Astrocyte of the spinal cord (primary cell): Measurements from ENCODE around the gene FKBP1B.

Experiments
- DNase-seq: peaks from one replicate; pipeline ENCODE4 v3.0.0; 2011; ENCODE audit warnings: low read depth, low spot score
- H3K4me3 ChIP-seq: 2 replicates; pipeline ENCODE4 v1.5.1; 2011; ENCODE audit warnings: low read depth, mild to moderate bottlenecking, low read length, moderate library complexity
- in situ Hi-C: cut with HindIII; loops from 2 replicates; pipeline ENCODE4 v1.10.0; 2017; ENCODE audit warnings: low sequenced_read_pairs
- TF ChIP-seq, protein P1 (sequence below): IDR thresholded peaks from 2 replicates; pipeline ENCODE4 v1.5.1; 2012; ENCODE audit warnings: low read depth, mild to moderate bottlenecking, low read length, inconsistent platforms

FKBP1B gene

DNA sequence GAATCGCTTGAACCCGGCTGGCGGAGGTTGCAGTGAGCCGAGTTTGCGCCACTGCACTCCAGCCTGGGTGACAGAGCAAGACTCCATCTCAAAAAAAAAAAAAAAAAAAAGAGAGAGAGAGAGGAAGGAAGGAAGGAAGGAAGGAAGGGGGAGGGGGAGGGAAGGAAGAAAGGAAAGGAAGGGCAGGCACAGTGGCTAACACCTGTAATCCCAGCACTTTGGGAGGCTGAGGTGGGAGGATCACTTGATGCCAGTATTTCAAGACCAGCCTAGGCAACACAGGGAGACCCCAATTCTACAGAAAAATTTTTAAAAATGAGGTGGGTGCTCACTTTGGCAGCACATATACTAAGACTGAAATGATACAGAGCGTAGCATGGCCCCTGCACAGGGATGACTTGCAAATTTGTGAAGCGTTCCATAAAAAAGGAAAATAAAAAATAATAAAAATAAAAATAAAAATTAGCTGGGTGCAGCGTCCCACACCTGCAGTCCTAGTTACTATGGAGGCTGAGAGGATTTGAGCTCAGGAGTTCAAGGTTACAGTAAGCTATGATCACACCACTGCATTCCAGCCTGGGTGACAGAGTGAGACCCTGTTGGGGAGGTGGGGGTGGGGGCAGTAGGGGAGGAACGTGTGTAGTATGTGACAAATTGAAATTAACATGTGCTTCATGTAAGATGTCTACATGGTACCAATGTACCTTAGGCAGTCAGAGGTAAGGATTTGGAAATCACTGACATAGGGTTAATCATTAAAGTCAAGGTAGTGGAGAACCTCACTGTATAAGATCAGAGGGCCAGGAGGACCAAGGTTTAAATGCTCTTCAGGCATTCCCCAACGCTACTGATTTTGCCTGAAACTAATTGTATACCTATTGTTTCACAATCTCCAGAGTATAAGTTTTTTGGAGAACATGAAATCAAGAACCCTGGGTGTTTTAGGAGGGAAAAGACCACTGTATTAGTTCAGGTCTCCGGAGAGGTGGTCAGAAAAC lies 3.7 kb upstream of the FKBP1B start:
- TF ChIP-seq, protein P1, sequence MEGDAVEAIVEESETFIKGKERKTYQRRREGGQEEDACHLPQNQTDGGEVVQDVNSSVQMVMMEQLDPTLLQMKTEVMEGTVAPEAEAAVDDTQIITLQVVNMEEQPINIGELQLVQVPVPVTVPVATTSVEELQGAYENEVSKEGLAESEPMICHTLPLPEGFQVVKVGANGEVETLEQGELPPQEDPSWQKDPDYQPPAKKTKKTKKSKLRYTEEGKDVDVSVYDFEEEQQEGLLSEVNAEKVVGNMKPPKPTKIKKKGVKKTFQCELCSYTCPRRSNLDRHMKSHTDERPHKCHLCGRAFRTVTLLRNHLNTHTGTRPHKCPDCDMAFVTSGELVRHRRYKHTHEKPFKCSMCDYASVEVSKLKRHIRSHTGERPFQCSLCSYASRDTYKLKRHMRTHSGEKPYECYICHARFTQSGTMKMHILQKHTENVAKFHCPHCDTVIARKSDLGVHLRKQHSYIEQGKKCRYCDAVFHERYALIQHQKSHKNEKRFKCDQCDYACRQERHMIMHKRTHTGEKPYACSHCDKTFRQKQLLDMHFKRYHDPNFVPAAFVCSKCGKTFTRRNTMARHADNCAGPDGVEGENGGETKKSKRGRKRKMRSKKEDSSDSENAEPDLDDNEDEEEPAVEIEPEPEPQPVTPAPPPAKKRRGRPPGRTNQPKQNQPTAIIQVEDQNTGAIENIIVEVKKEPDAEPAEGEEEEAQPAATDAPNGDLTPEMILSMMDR, result no peak
- in situ Hi-C loops, result no loop called here
- no peak for DNase-seq
- peak overlapping the region; percentile 95 for H3K4me3 ChIP-seq

DNA sequence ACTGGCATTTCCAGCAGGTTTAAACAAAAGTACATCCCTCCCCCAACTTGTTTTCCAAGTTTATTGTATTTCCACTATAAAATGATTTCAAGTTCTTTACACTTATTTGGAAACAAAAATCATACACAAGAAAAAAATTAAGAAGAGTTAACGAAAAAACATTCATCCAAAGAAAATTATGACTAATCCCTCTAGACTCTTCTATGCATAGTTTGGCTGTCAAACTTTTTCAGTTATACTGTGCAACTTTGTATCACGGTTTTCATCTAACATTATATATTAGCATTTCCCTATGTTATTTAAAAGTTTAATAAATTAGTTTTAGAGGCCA lies 3.0 kb upstream of the FKBP1B start:
- H3K4me3 ChIP-seq, result peak overlapping the region; percentile 95
- TF ChIP-seq, protein P1, result no peak
- in situ Hi-C loops, result no loop called here
- DNase-seq, result no peak

DNA sequence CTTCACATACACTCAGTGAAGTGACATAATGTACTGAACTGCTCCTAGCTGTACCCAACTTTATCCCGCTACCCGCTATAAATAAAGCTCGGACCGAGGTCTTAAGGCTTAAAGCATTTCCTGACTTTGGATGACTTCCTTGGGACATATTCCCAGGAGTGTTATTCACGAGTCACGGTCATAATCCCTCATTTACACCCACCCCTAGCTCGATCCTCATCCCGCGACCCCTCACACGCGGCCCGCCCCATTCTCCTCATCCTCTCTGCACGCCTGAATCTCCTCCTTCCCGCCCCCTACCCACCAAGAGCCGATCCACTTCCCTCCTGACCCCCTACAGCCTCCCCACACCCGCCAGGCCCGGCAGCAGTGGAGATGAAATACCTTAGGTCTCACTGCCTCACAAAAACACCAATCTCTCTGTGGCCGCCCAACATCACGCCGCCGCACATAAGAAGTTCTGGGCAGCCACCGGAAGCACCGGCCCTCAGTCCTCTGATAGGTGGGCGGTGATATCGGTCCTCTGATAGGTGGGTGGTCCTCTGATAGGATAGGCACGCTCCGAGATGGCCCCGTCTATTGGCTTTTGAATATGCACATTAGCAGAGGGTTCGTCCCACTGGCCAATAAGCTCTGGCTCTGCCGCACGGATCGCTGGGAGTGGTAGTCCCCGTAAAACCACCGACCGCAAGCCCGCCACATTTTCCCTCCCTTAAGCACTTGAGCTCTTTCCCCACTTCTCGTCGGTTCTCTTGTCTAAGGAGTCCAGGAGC lies 2.4 kb upstream of the FKBP1B start, which contains the start of gene WDCP:
Gene WDCP (minus strand): TSS at position 462 of the 773 bp plus-strand sequence. CDS start 7,897 bp downstream, outside the sequence.
- H3K4me3 ChIP-seq, result peak within 1 kb of the TSS; percentile 95
- in situ Hi-C loops, result no loop called here
- peak; percentile 99 for DNase-seq
- TF ChIP-seq, protein P1, result no peak

DNA sequence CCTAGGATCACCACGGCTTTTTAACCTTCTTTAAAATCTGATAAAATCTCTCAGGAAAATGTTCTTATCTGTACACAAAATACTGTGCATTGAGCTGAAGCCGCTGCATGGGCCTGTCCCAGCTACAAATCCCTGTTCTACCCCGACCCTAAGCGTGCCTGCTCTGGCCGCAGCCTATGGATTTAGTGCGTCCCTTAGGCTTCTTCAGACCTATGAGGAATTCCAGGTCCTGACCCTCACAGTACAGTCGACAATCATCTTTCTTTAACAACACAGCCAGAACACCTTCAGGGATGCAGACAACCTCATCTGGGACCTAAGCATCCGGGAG lies 1.9 kb upstream of the FKBP1B start:
- no peak for DNase-seq
- TF ChIP-seq, protein P1, result no peak
- in situ Hi-C loops, result no loop called here
- H3K4me3 ChIP-seq, result no peak overlapping the region

DNA sequence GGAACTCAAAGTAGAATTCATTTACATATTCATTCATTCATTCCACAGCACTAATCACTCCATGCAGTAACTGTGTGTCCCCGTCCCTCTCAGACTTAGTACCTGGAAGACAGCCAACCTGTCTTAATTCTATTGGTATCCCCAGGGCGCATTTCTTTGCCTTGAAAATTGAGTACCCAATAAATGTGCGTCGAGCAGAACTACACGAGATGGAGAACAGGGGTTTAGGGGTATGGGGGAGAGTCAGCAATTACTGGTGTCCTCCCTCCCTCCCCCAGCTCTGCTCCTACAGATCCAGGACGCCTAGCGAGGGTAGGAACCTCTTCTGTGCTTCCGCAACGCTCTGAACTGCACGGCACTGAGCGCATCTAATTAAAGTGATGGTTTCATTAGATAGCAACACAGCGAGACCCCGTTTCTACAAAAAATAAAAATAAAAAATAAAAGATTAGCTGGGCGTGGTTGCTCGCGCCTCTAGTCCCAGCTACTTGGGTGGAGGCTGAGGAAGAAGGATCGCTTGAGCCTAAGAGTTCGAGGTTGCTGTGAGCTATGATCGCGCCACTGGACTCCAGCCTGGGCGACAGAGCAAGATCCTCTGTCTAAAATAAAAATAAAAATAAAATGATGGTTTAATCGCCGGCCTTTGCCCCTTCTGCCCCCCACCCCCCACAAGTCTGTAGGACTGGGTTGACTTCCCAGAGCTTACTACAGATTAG lies 614 bp upstream of the FKBP1B start:
- TF ChIP-seq, protein P1, result no peak
- no peak for DNase-seq
- in situ Hi-C loops, result no loop called here
- peak overlapping the region; percentile 70 for H3K4me3 ChIP-seq
